ENCODE measurements around the gene ABRACL.

The ABRACL gene

GRCh38 chr6:139027620-139028182 is 844 bp upstream of the ABRACL start:
- DNase-seq (ENCODE audit: low spot score): peak; percentile 56
- TF ChIP-seq CTCF (IDR thresholded peaks at IDR 0.05; ENCODE audit: extremely low read depth, missing control alignments): no peak

- no peak for TF ChIP-seq CTCF (IDR thresholded peaks at IDR 0.05; ENCODE audit: extremely low read depth, missing control alignments)
- no peak for DNase-seq (ENCODE audit: low spot score)
Observed at GRCh38 chr6:139028215-139028657, 309 bp upstream of the ABRACL start.

- DNase-seq (ENCODE audit: low spot score): peak; percentile 68
- TF ChIP-seq CTCF (IDR thresholded peaks at IDR 0.05; ENCODE audit: extremely low read depth, missing control alignments): no peak
Observed at GRCh38 chr6:139029470-139030227, 1.1 kb downstream of the ABRACL start.

- no peak for TF ChIP-seq CTCF (IDR thresholded peaks at IDR 0.05; ENCODE audit: extremely low read depth, missing control alignments)
- peak; percentile 65 for DNase-seq (ENCODE audit: low spot score)
Observed at GRCh38 chr6:139030228-139030963, 1.9 kb downstream of the ABRACL start.

- TF ChIP-seq CTCF (IDR thresholded peaks at IDR 0.05; ENCODE audit: extremely low read depth, missing control alignments): no peak
- DNase-seq (ENCODE audit: low spot score): no peak
Observed at GRCh38 chr6:139037490-139037889, 8.9 kb downstream of the ABRACL start.

- DNase-seq (ENCODE audit: low spot score): no peak
Observed at GRCh38 chr6:139044250-139044649, 15.7 kb downstream of the ABRACL start.

More at GRCh38 chr6:139044250-139044649, 15.7 kb downstream of the ABRACL start:
- no peak for TF ChIP-seq CTCF (IDR thresholded peaks at IDR 0.05; ENCODE audit: extremely low read depth, missing control alignments)

Data from GM20000 (cell line).